ENCODE data around the gene KMT2C. TPM values are rescaled to one million over a fixed set of nuclear protein-coding genes. Genes with fewer than 3 reads are reported as not detected.
"Not testable (repeated sequence)": the region's sequence is repeated elsewhere in the genome, so short reads cannot be mapped to it uniquely, and the experiment has no call there.

KMT2C gene
- polyA plus RNA-seq, 4 donors: 34.5 to 41.3 (median 36.7) TPM

DNA sequence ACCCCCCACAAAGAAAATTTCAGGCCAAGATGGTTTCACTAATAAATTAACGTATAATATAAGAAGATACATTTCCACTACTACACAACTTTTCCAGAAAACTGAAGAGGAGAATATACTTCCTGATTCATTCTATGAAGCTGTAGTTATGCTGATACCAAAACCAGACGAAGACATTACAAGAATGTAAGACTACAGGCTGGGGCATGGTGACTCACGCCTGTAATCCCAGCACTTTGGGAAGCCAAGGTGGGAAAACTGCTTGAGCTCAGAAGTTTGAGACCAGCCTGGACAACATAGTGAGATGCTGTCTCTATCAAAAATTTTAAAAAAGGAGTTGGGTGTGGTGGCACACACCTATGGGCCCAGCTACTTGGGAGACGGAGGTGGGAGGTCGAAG, 201.4 kb downstream of the KMT2C start:
- DNase-seq (ENCODE audit: low read depth in 4 of 4, low spot score in 3 of 4): not testable (repeated sequence)

DNA sequence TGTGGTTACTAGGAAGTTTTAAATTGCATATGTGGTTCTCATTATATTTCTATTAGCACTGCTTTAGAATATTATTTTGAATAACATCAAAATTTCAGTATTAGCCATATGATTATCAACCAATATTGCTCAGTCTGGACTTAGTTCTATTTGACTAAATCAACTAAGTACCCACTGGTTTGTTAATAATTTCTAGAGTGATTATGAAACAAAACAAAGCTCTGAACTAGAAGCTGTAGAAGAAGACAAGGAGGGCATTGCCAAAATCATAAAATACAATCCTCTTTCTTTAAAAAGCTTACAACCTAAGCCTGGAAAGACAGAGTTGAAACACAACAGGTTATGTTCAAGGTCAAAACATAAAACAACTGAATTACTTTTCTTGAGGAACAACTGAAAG, 204.7 kb downstream of the KMT2C start:
- DNase-seq (ENCODE audit: low read depth in 4 of 4, low spot score in 3 of 4): no peak

DNA sequence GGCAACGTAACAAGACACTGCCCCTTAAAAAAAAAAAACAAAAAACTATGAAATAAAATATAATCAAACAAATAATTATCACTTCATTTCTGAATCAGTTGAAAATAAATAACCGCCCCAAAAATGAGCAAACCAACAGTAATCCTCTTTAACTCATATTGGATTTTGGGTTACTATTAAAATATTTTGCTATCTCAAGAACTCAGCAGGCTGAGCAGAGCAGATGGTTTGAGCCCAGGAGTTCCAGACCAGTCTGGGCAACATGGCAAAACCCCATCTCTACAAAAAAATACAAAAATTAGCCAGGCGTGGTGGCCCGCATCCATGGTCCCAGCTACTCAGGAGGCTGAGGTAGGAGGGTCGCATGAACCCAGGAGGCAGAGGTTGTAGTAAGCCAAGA, 216.2 kb downstream of the KMT2C start:
- DNase-seq (ENCODE audit: low read depth in 4 of 4, low spot score in 3 of 4): not testable (repeated sequence)

DNA sequence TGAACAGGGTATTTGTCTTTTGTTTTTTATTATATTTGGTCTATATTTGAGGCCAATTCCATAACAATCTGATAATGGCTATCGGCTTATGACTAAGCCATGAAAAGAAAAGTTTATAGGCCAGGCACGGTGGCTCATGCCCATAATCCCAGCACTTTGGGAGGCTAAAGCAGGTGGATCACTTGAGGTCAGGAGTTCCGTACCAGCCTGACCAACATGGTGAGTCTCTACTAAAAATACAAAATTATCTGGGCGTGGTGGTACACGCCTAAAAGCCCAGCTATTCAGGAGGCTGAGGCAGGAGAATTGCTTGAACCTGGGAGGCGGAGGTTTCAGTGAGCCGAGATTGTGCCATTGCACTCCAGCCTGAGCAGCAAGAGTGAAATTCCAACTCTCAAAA, 227.0 kb downstream of the KMT2C start:
- DNase-seq (ENCODE audit: low read depth in 4 of 4, low spot score in 3 of 4): not testable (repeated sequence)

DNA sequence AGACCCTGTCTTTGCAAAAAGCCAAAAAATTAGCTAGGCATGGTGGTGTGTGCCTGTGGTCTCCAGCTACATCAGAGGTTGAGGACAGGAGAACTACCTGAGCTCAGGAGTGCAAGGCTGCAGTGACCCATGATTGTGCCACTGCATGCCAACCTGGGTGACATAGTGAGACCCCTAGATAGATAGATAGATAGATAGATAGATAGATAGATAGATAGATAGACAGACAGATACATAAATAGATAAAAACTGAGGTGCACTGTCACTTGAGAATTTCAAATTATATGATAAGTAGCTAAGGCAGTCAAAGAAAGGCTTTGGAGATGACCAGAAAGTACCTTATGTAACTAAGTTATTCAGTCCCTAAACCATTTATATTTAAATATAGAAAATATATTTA, 231.4 kb downstream of the KMT2C start:
- DNase-seq (ENCODE audit: low read depth in 4 of 4, low spot score in 3 of 4): not testable (repeated sequence)

DNA sequence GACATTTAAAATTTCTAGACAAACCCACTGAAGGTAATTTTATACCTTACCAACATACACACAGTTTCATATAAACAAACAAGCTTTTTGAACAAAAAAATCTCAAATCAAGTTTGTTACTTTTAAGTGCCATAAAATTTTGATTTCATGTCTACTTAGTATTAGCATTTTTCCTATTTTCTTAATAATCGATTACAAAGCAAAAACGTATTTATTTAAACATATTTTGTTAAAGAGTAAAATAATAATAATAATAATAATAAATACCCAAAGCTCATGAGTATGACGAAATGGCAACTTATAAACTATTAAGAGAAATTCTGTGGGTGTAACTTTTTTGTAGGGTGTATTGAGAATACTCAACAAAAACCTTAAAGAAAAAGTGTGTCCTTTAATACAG, 232.7 kb downstream of the KMT2C start:
- no peak for DNase-seq (ENCODE audit: low read depth in 4 of 4, low spot score in 3 of 4)

DNA sequence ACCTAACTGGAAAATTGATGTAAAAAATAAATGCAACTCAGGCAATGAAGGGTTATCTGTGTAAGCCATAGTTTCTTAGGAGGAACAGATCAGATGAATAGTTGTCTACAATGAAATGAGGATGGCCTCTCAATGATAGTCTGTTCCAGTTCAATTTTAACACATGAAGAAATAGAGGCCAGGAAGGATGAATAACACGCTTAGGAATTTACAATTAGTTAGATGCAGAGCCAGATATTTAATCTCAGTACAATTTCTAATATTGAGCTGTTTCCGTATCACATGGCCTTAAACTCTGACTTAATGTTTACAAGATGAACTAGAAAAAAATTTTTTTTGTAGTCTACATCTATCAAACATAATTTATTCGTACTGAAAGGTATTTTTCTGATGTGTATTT, 233.7 kb downstream of the KMT2C start:
- no peak for DNase-seq (ENCODE audit: low read depth in 4 of 4, low spot score in 3 of 4)

DNA sequence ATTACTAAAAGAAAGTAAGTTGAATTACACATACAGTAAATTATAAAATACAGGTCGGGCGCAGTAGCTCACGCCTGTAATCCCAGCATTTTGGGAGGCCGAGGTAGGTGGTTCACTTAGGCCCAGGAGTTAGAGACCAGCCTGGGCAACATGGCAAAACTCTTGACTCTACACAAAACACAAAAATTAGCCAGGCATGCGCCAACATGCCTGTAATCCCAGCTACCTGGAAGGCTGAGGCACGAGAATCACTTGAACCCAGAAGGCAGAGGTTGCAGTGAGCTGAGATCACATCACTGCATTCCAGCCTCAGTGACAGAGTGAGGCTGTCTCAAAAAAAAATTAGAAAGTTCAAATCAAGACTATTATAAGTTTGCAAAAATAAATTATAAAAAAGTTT, 235.4 kb downstream of the KMT2C start:
- no peak for DNase-seq (ENCODE audit: low read depth in 4 of 4, low spot score in 3 of 4)

DNA sequence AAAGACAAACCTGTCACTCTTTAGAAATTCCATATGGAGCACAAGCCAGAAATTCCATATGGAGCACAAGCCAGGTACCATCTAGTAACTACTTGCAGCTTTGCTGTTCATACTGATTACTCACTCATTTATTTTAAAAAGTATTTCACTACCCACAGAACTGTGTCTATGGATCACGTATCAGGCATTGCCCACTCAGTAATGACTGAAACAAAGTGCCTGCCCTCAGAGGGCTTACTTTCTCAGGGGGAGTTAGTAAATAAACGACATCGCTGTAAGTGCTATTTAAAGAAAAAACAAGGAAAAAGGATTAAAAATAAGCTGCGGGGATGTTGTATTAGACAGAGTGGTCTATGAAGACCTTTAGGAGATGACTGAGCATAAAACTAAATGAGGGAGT, 239.4 kb downstream of the KMT2C start:
- no peak for DNase-seq (ENCODE audit: low read depth in 4 of 4, low spot score in 3 of 4)

DNA sequence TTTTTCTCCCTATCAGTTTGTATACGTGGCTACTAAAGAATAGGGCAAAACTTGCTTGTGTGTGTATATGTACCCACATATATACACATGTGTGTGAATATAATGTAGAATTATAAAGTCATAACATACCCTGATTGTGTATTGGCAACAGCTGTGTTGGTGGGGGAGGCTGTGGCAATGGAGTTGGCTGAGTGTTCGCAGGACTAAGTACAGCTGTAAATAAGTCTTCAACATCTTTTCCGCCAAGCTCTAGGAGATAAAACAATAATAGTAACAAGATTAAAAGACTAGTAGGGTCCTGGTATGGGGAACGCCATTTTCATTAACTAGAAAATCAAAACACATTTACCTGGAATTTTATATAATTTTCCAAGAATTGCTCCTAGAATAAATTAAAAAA, 241.9 kb downstream of the KMT2C start:
- DNase-seq (ENCODE audit: low read depth in 4 of 4, low spot score in 3 of 4): no peak

DNA sequence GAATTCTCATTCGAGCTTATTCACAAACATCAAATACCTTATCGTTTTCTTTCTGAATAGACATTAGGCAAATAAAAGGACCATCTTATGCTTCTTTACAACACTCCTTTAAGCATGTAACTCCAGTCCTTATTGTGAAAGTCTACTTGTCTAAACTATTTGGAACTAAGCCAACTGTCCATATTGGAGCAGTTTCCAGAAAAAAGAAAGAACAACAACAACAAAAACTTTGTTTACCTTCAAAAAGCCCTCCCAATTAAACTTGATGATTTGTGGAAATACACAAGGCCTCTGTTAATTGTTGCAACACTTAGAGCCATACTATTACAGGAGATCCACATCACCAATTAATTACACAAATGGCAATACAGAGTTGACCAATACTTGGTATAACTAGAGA, 246.7 kb downstream of the KMT2C start:
- DNase-seq (ENCODE audit: low read depth in 4 of 4, low spot score in 3 of 4): no peak

DNA sequence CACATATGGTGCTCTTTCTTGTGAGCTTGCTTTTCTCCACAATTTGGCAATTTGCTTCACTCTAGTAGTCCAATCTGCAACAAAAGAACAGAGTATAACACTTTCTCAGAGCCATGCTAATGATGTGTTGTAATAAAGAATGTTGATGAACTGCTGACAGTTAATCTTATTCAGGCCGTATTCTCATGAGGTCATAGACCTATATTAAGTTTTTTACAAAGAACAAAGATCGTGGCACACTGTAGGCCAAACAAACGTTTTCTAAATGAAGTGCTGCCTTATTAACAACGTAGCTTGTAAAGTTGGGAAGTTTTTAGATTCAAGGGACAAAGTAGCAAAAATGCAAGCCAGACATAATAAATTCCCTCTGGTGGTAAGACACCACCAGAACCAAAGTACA, 250.2 kb downstream of the KMT2C start:
- no peak for DNase-seq (ENCODE audit: low read depth in 4 of 4, low spot score in 3 of 4)

DNA sequence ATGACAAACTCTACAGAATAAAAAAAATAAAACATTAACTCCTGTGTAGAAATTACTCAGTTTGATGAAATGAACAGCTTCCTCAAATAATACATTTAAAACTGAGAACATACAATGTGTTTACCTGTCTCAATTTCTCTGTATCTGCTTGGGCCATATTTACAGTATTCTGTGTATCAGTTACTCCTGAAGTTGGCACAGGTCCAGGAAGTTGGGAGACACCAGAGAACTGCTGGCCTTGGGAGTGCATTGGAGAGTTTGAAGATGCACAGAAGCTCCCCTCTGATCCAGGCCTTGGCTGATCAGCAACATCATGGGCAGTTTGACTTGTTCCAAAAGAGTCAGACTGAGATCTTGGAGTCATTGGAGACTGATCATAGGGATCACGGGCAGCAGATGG, 255.2 kb downstream of the KMT2C start:
- DNase-seq (ENCODE audit: low read depth in 4 of 4, low spot score in 3 of 4): no peak

DNA sequence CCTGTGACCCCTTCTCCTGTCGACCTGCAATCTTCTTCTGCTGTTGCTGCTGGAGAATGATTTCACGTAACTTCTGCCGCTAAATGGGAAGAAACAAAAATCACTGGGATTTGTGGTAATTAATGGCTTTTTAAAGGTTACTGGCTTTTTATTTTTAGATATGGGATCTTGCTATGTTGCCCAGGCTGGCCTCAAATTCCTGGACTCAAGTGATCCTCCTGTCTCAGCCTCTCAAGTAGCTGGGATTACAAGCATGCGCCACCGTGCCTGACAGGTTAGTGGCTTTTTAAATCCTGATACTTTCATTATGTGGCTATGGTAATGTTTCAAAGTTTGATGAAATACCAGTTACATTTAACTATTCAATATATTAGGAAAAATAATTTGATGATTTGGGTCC, 255.8 kb downstream of the KMT2C start:
- no peak for DNase-seq (ENCODE audit: low read depth in 4 of 4, low spot score in 3 of 4)

DNA sequence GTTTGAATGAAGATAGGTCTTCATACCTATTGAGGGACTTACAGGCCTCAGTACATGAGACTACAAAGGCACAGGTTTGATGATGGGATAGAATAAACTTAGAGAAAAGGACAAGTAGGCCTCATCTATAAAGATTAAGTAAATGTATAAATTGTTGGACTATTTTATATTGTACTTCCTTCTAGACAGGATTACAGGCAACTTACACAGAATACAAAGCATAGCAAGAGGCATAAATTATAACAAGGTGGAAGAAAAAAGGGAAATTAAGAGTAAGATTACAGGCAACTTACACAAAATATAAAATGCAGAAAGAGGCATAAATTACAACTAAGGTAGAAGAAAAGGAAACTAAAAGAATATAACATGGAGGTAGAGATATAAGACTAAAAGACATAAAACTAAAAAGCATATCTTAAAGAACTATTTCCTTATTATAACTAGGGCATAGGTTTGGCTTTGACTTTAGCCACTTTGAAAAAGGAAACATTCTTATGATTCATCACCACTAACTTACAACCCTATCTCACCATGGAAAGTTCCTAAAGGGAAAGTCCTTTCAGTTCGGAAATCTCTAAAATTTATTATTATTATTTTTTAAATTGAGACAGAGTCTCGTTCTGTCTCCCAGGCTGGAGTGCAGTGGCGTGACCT, 257.3 kb downstream of the KMT2C start:
- no peak for DNase-seq (ENCODE audit: low read depth in 4 of 4, low spot score in 3 of 4)

DNA sequence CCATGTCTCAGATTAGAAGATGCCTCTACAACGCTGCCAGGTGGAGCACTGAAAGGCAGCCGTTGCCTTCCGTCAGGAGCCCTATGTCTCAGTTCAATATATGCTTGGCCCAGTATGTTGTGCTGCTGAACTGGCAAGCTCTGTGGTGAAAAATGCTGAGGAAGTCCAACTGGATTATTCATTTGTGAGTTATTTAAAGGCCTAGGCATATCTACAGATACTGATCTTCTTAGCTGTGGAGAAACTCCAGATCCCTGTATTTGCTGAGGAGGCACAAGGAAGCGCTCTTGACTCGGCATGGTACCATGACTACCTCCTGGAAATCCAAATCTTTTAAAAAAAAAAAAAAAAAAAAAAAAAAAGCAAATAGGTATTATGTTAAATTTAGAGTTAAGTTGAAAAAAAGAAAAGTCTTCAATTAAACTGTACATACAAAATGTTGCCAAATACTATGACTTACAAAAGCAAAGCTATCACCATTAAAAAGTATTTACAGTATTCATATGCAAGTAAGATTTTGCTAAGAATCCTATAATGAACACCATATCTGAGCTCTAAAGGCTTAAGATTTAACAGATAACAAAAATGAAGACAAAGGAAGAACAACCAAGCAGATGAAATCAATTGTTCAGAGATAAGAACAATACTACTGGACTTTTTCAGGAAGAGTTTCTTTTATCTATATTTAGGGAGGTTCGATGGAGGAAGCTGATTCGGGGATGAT, 258.0 kb downstream of the KMT2C start:
- DNase-seq (ENCODE audit: low read depth in 4 of 4, low spot score in 3 of 4): no peak

DNA sequence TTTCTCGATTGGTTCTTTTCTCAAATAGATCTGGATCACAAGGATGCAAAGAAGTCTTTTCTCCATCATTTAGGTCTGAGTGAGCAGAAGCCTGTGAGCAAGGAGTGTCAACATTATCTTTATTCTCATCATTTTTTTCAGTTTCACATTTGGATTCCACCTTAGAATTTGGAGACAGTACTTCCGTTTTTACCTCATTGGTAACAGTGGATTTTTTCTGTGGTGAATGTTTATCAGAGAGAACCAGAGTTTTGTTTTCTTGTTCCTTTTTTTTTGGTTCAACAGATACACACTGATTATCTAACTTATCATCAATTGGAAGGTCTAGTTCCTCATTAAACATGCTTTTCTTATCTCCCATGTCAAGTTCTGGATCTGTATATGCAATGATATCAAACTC, 259.0 kb downstream of the KMT2C start:
- no peak for DNase-seq (ENCODE audit: low read depth in 4 of 4, low spot score in 3 of 4)

DNA sequence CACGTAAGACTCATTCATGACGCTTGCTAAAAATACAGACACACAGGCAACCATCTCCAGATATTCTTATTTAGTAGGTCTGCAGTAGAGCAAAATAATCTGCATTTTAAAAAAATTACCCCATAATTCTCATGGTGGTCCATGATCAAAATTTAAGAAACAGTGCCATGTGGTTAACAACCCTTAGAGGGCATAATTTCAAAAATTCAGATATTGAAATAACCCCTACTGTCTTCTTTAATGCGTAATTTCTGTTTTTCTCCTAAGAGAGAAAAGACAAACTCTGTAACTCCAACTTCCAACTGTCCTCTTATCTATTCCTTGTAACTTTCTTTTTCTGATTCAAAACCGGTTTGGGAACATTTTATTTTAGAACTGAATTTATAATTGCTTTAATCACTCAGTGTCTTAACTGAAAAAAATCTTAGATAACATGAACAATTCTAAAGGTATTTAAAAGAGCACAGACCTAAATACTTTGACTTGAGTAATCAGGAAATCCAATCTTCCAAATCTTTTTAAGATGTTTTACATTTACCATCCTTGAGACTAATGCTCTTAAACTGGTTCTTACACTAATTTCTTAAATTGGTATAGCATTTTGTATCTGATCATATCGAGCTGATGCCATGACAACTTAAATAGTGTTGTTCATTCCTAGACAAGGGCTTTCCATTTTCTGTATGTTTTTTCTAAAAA, 262.3 kb downstream of the KMT2C start:
- DNase-seq (ENCODE audit: low read depth in 4 of 4, low spot score in 3 of 4): no peak

DNA sequence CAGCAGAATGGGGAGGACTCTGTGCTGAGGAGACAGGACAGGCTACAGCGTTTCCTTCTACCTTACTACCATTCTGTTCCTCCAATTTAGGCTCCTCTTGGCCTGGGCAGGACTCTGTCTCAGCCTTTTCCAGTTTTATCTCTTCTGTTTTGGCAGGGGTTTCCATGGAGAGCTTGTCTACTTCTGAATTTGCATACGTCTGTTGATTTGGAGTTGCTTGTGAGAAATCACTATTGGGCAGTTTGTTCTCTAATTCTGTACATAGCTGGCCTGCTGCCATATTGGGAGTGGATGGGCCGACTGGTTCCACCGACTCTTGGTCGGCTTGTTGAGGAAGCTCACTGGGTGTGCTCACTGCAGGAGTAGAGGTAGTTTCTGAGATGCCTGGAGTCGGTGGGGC, 273.5 kb downstream of the KMT2C start:
- no peak for DNase-seq (ENCODE audit: low read depth in 4 of 4, low spot score in 3 of 4)

DNA sequence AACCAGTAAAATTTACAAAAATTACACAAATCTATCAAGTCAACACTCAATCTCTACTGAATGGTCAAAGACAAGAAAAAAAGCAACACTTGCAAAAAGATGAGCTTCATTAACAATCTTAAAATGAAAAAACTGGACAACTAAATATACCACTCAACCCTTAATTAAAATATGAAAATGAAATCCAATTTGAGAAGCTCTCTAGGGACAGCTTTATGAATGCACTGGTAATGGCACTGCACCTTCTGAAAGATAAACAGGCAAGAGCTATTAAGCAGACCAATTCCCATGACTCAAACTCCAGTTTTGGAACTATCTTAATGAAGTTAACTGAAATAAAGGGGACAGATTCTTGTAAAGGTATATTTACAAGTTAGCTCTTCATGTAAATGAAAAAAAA, 274.6 kb downstream of the KMT2C start:
- no peak for DNase-seq (ENCODE audit: low read depth in 4 of 4, low spot score in 3 of 4)

DNA sequence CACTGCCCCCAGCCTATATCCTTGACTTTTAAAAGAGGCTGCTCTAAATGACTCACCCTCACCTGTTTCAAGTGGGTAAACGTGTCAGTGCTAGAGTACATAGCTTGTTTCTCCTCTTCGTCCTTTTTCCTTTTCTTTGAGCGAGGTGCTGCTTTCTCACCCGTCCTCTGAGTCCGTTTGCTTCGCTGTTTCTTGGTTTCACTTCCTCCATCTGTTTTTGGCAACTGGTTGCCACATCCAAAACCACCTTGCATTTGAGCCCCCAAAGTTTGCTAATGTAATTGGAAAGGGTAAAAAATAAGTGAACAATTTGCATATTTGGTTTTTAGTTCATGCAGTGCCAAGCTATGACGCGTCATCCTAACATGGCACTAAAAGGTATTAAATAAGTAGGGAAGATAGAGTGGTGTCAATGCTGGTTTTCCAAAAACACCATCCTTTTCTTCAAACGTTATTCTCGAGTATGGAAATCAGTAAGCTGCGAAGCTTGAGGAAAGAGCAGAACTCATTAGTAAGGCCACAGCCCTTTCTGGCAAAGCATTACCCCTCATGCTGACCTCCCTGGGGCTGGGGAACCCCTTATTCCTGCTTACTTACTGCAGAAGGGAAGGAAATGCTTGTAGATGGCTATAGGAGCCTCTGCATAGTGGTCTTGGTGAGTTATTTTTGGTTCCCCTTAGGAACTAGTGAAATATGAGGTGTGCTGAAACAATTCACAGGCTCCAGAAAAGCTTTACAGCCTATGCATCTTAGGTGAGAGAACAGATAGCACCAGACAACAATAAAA, 276.8 kb downstream of the KMT2C start:
- DNase-seq (ENCODE audit: low read depth in 4 of 4, low spot score in 3 of 4): no peak

Data from right renal pelvis (tissue), 4 donors.